GM21381 (cell line): ENCODE data around the gene KDF1.

Experiments
- ATAC-seq: cut with Tn5 transposase; IDR thresholded peaks from one replicate; pipeline ENCODE4 v1.9.1; 2021; ENCODE audit warnings: mild to moderate bottlenecking, moderate library complexity; ENCODE audit not compliant: unreplicated experiment

KDF1 gene, protein sequence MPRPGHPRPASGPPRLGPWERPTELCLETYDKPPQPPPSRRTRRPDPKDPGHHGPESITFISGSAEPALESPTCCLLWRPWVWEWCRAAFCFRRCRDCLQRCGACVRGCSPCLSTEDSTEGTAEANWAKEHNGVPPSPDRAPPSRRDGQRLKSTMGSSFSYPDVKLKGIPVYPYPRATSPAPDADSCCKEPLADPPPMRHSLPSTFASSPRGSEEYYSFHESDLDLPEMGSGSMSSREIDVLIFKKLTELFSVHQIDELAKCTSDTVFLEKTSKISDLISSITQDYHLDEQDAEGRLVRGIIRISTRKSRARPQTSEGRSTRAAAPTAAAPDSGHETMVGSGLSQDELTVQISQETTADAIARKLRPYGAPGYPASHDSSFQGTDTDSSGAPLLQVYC

DNA sequence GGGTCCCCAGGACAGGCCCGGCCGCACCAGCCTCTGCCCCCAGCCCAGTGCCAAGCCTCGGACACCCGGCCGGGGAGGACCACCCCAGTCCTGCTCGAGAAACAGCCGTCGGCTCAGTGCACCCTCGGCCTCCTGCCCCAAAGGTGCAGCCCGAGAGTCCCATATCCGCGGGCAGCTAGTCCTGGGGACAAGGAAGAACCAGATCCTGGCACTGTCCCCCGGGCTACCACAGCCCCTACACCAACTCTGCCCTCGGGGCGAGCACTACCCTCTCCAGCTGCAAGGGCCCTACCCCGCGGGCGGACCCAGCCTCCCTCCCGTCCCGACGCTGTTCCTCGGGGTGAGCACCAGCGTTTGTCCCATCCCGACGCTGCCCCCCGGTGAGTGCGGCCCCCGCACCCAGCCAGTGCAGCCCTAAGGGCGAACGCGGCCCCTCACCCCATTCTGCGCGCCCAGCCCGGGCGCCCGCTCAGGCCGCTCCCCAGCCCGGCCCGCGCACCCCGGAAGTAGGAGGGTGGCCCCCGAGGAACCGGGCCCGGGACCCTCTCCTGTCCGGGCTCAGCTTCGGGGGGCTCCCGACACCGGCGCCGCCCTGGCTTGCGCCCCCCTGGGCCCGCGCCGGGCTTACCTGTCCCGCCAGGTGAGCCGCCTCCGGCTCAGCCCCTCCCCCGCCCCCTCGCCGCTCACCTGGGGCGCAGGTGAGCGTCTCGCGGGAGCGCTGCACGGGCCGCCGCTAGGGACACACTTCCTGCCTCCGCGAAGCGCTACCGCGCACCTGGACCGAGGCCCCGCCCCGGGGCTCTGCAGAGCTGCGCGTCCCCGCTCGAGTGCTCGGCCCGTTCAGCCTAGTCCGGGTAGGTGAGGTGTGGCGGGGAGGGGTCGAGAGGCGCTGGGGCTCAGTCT lies at the start of gene KDF1:
TSS of gene KDF1 (minus strand) at position 747 of the 903 bp plus-strand sequence. CDS start 8,088 bp downstream, outside the sequence.
- ATAC-seq: no peak

DNA sequence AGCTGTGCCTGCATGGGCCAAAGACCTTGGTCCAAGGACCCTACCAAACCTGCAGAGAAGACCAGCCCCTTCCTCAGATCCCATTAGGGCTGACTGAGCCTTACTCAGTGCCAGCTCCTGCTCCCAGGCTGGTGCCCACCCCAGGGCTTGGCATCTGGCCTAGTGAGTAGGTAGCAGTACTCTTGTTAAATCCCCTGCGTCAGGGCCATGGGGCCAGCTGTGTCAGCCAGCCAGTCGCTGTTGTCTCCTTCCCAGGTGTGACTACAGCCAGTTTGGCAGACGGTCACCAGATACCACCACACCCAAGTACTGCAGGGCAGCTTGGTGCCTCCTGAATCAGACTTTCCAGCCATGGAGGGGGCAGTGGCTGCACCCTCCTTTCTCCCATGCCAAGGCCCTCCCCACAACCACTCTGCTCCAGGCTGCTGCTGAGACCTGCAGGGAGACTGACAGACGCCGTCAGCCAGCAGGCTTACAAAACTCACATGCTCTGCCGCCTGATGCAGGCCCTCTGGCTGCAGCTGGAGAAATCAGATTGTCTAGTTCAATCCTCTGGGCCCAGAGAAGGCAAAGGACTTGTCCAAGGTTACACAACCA lies 49.4 kb upstream of the KDF1 start:
- no peak for ATAC-seq

DNA sequence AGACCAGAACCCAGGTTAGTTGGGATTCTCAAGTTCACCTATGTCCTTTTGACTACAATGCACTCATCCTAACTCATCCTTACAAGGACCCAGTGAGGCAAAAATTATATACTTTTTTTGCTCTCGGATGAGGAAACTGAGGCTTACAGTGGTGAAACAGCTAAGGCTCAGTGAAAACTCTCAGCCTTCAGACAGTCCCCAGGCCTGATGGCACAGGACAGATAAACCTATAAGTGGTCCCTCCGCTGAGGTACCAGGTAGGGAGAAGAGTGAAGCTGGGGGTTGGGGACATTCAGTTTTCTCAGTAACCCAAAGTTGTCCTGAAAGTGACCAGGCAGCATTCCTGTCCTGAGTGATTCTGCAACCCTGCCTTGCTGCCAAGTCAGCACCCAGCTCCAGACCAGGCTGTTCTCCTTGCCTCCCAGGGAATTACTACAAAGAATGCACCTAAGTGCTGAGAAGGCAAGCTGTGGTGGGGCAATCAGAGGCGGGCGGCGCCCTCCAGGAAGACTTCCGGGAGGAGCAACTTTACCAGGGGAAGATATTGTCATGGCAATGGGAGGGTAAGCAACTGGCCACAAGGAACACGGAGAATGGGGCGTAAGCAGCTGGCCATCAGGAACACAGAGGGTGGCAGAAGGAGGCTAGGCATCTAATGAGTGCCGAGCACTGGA lies 47.8 kb upstream of the KDF1 start:
- no peak for ATAC-seq

DNA sequence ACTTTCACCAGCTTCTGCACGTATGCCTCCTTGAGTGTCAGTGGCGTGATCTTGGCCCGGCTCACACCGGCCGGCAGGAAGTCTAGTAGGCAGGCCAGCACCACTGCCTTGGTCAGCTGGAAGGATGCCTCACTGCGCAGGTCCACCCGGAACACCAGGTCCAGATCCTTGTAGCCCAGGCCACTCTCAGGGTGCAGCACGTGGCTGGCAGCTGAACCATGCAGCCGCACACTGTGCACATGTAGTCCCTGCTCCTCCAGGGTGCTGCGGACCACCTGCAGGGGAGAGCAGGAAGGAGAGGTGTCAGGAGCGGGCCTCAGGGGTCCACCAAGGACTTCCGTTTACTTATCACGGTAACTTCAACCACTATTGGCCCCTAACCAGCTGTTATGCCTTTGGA lies 46.4 kb upstream of the KDF1 start:
- ATAC-seq: no peak

DNA sequence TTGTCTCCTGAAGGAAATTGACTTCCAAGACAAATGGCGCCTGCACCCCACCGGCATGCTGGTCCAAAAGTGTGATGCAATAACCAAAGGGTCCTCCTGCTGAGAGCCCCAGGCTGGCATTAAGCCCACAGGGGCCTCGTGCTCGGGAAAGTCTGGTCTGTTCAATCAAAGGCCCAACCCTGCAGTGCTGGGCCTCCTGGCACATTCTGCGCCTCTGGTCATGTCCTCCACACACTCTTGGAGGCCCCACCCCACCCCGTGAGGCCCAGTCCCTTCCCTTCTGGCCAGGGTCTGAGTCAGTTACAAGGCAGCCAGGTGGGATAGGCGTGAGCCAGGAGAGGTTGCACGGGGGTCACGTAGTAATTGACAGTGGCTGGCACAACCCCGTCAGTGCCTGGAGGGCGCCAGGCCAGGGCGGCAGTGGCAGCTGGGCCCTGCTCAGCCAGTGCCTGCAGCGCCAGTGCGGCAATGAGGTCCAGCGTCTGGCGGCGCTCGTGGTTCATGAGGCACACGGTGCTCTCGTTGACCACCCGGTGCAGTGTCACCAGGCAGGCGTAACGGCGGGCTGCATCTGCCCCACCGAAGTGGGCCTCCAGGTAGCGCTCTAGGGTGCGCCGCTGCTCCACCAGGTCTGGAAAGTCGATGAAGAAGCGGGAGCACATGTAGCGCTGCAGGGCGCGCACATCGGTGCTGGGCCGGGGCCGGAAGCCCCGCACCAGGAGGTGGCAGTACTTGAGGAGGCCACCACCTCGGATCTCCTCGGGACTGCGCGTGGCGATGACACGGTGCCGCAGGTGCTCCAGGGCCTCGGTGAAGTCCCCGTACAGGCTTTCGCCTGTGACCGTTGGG lies 45.6 kb upstream of the KDF1 start:
- no peak for ATAC-seq

DNA sequence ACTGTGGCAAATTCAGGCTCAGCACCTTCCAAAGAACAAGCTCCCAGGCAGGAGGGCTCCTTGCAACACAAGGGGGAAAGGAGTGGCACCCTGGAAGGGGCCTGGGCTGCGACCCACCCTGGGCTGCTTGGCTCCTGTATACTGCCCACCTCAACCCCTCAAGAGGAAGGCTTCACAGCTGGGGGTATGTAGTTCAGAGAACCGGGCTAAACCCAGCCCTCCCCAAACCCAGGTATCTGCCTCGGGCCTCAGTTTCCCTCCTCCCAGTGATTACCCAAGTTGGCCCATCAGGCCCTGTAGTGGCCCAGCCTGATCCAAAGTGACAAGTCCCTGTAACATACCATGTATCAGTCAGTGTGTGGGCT lies 44.9 kb upstream of the KDF1 start:
- ATAC-seq: no peak

DNA sequence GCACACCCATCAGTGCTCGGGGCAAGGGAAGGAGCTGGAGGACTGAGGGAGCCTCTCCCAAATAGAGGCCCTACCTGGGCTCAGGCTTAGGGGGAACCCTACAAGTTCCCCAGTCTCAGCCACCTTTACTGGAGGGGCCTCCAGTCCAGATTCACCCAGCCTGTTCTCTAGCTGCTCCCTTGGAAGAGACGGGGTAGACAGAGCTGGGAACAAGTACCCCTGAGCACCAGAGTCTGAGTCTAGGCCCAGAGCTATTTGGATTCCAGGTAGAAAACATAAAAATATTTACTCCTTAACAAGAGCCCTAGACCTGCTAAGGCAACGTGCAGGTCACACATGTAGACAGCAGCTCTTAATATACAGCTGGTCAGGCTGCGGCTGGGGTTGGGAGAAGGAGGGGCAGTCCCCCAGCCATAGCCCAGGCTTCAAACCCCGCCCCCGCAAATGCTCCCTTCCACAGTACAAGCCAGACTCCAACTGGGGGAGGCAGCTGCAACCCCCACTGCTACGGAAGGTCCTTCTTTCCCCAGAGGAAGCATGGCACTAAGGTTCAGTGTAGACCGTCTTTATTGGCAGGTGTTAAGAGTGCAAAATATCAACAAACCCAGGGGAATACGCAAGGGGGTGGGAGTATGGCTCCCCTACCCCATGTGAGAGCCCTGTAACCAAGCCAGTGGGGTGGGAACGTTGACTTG lies 44.4 kb upstream of the KDF1 start:
- ATAC-seq: no peak

DNA sequence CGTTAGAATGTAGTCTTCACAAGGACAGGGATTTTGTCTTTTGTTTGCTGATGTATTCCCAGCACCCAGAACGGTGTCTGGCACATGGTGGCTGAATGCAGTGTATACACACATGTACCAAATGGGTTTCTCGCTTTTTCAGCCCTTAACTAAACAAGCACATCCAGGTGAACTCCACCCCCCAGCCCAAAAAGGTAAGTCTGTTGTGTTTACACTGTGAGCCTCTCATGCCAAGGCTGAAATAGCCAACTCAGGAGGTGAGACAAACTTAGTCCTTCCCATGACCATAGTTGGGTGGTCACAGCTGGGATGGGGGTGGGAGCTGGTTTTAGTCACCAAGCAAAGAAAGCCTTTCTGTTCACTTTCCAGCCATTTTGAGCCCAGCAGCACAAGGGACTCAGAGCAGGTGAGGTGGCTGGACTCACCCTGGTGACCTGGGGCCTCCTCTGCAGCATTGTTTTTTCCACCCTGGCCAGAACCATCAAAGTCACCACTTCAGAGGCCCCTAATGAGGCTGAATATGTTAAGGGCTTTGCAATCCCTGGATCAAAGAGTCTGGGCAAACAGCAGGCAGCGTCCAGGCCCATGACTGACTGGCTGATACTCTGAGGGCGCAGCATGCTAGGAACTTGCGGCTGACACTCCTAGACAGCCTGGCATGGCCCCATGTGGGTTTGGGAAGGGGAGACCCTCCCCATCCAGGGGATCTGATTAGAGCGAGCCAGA lies 43.6 kb upstream of the KDF1 start:
- no peak for ATAC-seq

DNA sequence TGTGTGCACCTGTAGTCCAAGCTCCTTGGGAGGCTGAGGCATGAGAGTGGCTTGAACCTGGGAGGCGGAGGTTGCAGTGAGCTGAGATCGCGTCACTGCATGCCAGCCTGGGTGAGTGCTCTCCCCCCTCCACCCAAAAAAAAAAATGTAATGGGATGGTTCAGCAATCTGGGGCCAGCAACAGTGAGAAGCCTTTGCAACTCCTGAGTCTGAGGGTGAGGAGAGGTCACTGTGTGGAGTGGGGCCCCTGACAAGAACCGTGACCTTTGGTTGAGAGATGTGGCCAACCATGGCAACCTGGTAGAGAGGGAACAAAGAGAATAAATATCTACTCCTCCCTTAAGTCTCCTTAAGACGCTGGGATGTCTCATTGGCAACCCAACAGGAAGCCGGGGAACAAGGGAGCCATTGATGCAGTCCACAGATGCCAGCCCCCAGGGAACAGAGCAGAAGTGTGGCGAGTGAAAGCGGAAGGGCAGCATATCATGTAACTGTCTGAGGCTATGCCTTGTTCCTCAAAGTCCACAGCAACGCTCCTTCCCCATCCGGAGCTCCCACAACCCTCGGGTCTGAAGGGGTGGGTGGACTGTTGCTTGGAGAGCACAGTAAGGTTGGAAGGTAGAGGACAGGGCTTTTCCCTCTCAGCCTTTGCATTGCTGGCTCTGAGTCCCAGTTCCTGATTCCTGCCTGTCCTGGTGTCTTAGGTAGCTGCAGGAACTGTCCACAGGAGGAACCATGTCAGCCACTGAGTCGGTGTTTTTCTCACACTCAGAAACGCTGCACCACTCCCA lies 41.5 kb upstream of the KDF1 start:
- no peak for ATAC-seq

DNA sequence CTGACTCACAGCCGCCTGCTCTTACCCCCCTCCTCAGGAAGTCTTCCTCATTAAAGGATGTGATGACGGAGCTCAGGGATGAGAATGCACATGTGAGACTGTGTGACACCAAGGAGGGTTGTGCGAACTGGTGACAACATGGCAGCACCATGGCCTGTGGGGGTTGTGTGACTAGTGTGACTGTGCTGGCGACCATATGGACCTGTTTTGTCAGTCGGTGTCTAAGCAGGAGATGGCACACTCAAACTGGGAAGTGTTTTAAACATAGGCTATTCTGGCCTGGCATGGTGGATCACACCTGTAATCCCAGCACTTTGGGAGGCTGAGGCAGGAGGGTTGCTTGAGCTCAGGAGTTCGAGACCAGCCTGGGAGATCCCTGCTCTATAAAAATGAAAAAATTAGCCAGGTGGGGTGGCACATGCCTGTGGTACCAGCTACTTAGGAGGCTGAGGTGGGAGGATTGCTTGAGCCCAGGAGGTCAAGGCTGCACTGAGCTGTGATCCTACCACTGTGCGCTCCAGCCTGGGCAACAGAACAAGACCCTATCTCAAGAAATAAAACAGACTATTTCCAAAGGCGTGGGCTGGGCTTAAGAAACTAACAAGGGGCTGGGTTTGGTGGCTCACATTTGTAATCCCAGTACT lies 40.7 kb upstream of the KDF1 start:
- no peak for ATAC-seq

DNA sequence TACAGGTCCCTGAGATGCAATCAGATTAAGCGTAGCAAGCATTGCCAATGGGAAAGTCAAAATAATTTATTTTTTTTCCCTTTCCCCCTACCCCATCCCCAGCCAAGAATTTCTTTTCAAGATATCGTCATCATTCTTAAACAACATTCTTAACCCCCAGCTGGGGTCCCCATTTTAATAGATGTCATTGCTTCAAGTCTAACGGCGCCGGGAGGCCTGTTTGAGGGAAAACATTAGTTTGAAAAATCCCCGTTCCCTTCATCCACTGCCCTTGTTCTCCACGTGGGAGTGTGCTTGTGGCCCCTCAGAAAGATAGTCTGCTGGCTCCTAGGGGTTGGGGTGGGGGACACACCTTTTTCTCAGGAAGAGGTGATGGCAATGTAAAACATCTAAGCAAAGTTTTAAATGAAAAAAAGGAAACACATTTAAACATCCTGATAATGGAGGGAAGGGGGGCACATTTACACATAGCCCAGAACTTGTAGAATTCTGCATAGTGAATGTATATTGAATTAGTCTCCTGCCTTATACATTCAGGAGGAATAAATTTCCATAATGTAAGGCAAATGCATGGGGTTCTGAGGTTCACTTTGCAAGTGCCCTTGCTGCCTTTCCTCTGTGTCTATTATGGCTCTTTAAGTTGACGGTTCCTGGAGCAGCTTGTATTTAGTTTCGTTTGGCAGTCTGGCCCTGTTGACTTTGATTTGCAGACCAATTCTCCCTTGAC lies 40.0 kb upstream of the KDF1 start:
- no peak for ATAC-seq

DNA sequence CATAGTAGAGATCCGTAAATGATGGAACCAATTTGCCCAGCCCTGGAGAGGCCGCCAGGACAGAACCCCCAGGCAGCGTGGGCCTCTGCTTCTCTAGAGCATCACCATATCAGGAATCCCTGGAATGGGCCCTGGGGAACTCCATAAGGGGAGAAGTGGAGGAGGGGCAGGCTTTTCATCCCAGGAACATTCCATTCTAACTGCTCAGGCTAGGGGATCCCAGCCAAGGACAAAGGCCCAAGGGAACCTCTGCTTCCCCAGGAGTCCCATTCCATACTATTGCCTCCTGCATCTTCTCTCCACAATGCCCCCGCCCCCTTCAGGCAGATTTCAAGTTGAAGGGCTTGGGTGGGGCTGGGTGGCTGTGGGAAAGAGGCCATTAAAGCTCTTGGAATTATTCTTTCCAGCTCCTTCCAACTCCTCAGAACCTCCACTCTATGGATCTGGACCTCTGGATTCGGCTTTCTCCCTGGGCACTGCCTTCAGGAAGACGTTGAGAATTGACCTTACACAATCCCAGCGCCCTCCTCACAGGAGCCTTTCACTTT lies 39.2 kb upstream of the KDF1 start:
- ATAC-seq: no peak

DNA sequence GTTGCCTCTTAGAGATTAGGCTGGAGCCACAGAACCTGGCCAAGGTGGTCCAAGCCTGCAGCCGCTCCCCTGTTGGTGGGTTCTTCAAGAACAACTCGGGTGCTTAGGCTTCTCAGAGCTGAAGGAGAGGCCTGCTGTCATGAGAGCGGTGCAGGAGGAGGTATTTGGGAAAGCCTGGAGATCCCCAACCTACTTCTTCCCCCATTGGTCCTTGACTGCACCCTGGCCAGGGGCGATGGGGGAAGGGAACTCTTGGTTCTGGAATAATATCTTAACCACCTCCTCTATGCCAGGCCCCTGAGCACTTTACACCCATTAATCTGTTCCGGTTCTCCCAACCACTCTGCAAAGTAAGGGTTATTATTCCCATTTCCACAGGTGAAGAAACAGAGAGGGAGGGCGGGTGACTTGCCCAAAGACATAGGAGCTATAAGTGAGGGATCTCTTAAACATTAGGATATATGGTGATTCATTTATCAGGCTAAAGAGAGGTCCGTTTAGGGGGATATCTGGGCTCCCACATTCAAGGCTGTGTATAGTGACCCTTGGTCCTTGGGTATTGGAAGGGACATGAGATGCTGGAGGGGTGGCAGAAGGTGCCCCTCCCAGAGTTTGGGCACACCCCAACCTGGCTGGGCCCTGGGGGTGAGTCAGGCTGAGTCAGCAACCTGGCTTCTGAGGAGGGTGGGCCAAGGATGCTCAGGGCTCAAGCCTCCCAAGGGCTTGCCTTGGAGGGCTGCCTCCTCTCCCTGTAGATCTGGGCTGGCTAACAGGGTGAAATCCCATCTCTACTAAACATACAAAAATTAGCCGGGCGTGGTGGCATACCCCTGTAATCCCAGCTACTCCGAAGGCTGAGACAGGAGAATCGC lies 38.4 kb upstream of the KDF1 start:
- ATAC-seq: no peak

DNA sequence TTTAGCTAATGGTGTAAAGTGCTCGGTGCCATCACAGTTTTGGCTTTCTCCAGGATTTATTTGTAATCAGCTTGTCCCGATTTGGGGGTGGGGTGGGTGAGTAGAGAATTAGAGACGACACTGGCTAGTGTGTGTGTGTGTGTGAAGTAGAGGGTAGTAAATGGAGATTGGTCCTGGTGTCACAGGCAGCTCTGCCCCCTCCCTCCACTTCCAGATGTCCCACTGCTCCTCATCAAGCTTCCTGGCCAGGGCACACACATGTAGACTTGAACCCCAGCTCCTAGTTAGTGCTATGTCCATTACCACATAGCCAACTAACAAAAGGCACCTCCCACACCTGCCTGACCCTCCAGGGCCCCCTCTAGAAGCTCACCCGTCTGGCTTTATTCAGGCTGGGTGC lies 36.4 kb upstream of the KDF1 start:
- ATAC-seq: no peak

DNA sequence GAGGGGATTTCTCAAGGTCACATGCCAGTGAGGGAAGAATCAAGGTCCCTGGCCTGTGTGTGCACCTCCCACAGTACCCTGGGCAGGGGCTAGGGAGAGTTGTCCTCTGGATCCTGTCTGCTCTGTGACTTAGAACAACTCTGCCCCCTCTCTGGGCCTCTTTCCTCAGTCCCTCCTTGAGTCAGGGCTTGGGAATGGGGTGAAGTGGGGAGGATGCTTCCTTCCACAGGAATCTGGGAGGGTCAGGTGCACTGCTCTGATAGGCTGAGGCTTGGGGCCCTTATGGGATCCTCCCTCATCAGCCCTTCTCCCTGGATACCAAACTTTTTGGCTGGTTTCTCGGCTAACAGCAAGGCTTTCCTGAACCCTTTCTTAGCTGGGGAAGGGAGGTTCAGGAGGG lies 35.8 kb upstream of the KDF1 start:
- no peak for ATAC-seq
